ENCODE data around the gene KDM7A.

- TF ChIP-seq, protein P1, sequence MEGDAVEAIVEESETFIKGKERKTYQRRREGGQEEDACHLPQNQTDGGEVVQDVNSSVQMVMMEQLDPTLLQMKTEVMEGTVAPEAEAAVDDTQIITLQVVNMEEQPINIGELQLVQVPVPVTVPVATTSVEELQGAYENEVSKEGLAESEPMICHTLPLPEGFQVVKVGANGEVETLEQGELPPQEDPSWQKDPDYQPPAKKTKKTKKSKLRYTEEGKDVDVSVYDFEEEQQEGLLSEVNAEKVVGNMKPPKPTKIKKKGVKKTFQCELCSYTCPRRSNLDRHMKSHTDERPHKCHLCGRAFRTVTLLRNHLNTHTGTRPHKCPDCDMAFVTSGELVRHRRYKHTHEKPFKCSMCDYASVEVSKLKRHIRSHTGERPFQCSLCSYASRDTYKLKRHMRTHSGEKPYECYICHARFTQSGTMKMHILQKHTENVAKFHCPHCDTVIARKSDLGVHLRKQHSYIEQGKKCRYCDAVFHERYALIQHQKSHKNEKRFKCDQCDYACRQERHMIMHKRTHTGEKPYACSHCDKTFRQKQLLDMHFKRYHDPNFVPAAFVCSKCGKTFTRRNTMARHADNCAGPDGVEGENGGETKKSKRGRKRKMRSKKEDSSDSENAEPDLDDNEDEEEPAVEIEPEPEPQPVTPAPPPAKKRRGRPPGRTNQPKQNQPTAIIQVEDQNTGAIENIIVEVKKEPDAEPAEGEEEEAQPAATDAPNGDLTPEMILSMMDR (IDR thresholded peaks at IDR 0.05) = no peak
- no peak for TF ChIP-seq POLR2A (IDR thresholded peaks at IDR 0.05)
Observed at GRCh38 chr7:140197938-140198337, 21.2 kb upstream of the KDM7A start.
